HL-60/S4 treated with phorbol 12-myristate 13-acetate at 8.2 ng/mL for 4 days and 3 days (cell line): ENCODE measurements around the gene TPSAB1.
"Not testable (repeated sequence)": the region's sequence is repeated elsewhere in the genome, so short reads cannot be mapped to it uniquely, and the experiment has no call there.

Experiments used
- in situ Hi-C: fragments of 300-500 bp; cut with MboI; formaldehyde crosslinking; loops from 2 replicates; pipeline ENCODE4 v1.15.0; 2022; ENCODE audit warnings: low sequenced_read_pairs

The TPSAB1 gene

DNA sequence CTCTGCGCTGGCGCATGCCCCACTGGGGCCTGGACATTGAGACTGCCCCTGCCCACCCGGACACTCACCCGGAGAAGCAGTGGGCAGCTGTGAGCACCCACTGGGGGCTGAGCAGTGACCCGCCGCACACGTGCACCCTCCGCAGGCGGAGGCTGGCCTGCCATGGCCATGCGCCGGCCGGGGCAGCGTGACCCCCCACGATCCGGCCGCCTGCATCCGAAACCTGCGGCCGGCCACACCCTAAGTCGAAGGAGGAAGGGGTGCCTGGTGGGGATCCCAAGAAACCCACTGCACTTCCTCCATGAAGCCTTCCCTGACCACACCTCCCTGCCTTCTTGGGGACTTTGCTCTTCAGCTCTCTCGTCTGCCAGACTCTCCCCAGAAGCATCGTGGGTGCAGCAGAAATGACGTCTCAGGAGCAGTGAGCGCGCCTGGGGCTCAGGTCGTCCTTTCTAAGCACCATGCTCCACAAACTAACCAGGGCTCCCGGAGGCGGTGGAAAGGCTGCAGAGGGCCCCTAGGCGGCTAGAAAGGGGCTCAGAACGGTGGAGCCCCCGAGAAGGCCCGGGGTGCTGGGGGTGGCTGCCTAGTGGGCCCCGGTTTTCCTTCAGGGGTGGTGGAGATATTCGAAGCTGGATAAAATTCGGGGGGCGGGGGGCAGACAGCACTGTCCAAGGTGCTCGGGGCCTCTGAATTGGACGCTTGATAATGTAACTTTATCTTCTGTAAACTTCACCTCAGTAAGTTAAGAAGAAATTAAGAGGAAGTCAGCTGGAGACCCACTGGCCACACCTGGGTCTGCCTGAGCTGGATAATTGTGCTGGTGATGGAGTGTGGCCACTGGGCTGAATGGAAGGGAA is 16.9 kb upstream of the TPSAB1 start:
- in situ Hi-C loops, result no loop called here

DNA sequence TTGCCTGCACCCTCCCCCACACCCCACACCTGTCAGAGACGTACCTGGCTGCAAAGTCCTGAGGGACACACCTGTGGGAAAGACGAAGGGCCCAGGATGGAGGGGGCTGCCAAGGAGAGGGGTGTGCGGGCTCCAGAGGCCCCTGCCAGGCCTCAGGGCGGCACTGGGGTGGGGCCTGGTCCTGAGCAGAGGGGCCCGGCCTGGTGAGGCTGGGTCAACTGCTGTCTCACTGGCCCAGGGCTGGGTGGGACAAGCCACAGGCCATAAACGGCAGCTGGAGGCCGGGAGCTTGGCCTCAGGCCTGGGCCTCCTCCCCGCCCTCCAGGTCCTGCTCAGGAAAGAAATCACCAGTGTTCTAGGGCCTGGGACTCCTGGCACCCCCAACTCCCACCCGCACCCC is 15.9 kb upstream of the TPSAB1 start:
- in situ Hi-C loops, result no loop called here

DNA sequence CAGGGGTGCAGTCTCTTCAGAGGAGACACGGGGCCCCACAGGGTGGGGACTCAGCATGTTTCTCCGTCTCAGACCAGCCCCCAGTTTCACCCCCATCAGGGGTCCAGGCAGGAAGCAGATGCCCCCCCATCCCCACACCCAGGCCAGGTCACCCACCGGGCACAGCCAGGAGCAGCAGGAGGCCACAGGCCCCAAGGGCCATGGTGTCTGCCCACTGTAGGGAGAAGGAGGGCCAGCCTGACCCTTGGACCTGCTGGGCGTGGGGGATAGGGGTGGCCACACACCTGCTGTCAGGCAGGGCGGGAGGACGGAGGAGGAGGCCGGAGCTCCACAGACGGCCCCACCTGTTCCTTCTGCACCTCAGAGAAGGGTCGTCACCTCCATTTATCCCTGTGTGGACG is 15.5 kb upstream of the TPSAB1 start, which contains the start of gene TPSG1:
Gene TPSG1 (minus strand): TSS at position 218 of the 401 bp plus-strand sequence. CDS start 16 bp downstream, at position 202.
- in situ Hi-C loops, result no loop called here

DNA sequence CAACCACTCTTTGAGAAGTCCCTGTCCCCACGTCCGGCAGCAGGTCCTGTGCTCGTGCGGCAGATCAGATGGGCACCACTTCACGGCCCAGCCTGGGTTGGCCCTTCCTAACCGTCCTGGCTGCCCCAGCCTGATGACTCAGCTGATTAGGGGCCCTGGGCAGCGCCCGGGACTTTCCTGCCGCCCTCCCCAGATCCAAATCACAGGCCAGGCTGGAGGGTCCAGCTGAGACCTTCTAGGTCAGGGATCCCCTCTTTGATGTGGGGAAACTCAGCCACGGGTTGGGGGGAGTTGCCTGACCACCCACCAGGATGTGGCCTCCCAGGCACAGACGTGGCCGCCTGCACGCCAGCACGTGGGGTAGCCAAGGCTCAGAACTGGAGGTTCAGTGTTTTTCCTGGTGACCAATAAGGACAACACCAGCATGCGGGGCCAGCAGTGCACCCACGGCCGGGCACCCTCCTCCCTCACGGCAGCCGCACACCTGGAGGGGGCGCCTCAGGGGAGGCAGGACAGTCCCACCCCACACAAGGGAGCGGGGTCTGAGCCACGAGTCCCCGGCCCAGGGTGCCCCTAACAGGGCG is 14.7 kb upstream of the TPSAB1 start:
- in situ Hi-C loops, result not testable (repeated sequence)

DNA sequence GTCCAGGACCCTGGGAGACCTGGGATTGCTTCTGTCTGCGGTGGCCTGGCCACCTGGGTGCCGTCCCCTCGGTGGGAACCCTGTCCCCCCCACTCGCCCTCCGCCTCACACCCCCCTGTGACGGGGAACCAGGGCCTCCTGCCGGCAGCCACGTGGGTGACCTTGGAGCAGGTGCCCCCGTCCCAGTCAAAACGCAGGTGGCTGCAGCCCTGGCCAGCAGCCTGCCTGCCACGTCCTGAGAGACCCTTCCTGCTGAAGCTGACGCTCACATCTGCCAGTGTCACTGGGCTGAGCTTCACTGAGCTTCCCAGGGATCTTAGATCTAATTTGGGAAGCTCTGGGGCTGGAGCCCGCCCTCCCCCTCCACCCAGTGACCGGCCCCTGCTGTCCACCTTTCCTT is 13.8 kb upstream of the TPSAB1 start:
- in situ Hi-C loops, result not testable (repeated sequence)

DNA sequence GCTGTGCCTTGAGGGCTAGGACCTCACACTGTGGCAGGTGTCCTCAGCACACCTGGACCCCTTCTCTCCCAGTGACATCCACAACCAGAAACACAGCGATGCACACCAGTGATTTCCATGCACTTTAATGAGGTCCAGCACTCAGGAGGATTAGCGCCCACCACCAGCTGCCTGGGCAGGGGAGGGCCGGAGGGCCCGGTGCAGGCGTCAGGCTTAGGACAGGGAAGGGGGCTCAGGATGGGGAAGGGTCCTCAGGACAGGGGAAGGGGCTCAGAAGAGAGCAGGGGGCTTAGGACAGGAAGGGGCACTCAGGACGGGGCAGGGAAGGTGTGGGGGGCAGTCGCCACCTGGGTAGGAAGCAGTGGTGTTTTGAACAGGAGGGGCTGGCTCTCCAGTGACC is 12.3 kb upstream of the TPSAB1 start:
- in situ Hi-C loops, result not testable (repeated sequence)

DNA sequence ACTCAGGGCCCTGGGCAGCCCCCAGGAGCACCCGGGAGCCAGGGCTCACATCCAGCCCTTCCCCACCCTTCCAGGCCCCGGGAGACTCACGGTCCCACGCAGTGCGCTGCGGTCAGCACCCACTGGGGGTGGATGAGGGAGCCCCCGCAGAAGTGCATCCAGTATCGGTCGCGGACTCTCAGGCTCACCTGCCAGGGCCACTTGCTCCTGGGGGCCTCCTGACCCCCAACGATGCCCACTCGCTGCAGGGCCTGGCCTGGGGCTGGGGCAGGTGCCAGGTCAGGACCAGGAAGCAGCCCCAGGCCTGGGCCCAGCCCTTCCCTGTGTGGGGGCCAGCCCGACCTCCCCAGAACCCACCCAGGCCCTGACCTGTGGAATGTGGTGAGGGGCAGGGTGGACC is 11.0 kb upstream of the TPSAB1 start:
- in situ Hi-C loops, result not testable (repeated sequence)

DNA sequence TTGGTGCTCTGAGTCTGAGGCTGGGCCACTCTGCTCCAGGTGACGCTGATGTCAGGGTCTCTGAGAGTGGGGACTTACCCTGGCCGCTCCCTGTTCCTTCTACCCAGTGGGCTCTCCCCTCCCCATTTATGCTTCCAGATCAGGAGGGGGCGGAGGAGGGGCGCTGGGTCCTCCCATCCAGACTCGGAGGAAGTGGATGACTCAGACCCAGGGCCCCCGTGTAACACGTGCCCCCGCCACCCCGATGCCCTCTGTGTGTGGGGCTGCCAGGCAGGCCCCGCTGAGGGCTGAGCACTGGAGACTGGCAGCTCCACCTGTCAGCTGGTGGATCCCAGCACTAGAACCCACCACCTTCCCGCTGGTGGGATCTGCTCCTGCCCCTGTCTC is 10.4 kb upstream of the TPSAB1 start, which contains the start of gene TPSB2:
Gene TPSB2 (minus strand): TSS at position 101 of the 387 bp plus-strand sequence. CDS start 233 bp downstream, outside the sequence.
- in situ Hi-C loops, result not testable (repeated sequence)

DNA sequence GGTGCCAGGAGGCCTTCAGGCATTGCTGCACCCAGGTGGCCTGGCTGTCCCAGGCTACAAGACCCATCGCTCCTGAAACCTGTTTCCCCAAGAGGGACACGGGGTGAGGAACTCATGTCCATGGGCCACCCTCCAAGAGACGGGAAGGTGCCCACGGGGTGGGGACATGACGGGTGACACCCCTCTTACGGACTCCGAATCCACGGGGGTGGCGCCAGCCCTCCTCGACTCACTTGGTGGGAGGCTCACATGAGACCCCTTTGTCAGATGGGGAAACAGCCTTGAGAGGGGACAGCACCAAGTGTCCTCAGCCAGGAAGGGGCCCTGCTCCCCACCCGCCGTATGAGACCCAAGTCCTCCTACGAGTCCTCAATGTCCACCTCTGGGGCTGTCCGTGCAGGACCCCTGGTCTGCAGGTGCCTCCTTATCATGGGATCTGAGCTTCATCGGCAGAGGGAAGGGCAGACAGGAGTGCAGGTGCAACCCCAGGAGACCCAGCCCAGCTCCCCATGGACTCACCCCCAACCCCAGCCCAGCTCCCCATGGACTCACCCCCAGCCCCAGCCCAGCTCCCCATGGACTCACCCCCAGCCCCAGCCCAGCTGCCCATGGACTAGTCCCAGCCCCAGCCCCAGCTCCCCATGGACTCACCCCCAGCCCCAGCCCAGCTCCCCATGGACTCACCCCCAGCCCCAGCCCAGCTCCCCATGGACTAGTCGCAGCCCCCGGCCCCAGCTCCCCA is 9.9 kb upstream of the TPSAB1 start:
- in situ Hi-C loops, result not testable (repeated sequence)

DNA sequence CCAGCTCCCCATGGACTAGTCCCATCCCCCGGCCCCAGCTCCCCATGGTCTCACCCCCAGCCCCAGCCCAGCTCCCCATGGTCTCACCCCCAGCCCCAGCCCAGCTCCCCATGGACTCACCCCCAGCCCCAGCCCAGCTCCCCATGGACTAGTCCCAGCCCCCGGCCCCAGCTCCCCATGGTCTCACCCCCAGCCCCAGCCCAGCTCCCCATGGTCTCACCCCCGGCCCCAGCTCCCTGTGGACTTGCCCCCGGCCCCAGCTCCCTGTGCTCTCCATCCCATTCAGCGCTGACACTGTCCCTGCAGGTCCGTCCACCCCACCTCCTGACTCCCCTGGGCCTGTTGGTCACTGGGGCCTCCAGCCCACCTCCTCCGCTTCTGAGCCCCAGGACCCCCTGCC is 9.2 kb upstream of the TPSAB1 start:
- in situ Hi-C loops, result not testable (repeated sequence)

DNA sequence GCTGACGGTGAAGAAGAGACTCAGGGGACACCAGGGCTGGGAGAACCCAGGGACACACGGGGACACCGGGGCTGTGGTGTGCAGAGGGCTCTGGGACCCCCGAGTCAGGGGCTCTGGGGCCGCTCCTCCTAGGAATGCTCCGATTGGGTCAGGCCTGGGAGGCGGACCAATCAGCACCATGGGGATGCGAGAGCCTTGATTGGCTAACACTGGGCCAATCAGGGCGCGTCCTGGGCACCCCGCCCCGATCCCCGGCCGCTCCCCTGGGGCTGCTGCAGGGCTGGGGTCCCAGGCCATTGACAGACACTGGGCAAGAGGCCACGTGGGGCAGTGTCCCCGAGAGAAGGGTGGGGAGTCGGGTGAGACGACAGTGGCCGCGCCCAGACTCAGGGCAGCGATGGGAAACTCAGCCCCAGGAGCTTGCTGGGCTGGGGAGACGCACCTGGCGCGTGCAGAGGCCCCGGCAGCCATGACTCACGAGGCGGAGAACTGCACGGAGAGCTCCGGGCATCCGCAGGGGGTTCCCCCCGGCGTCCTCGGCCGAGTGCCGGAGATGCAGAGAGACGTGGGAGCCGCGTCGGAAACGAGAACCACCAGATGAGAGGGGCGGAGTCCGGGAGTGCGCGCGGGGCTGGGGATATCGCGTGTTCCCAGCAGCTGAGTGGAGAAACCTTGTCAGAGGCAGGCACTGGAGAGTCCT is 8.3 kb upstream of the TPSAB1 start:
- in situ Hi-C loops, result not testable (repeated sequence)

DNA sequence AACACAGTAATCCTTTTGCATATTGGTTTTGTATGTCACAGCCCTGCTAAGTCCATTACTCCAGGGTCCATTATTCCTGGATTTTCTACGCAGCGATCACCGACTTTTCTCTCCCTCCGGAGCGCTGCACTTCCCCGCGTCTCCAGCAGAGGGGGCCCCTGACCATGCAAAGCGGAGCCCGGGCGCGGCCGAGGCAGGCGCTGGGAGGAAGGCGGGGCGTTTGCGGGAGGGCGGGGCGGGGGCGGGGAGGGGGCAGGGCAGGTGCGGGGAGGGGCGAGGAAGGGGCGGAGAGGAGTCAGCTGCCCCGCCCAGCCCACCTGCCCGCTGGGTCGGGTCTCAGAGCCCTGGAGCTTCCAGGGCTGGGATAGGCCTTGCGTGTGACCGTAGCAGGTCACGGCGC is 3.8 kb upstream of the TPSAB1 start:
- in situ Hi-C loops, result not testable (repeated sequence)

DNA sequence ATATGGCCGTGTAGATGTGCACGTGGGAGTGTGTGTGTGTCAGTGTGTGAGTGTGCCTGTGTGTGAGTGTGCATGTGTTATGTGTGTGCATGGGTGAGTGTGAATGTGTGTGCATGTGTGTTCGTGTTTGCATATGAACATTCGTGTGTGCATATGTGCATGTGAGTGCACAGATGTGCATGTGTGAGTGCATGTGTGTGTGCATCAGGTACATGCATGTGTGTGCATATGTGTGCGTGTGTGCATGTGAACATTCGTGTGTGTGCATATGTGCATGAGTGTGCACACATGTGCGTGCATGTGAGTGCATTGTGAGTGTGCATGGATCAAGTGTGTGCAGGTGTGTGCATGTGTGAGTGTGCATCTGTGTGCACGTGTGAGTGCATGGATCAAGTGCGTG is 2.5 kb upstream of the TPSAB1 start:
- in situ Hi-C loops, result no loop called here

DNA sequence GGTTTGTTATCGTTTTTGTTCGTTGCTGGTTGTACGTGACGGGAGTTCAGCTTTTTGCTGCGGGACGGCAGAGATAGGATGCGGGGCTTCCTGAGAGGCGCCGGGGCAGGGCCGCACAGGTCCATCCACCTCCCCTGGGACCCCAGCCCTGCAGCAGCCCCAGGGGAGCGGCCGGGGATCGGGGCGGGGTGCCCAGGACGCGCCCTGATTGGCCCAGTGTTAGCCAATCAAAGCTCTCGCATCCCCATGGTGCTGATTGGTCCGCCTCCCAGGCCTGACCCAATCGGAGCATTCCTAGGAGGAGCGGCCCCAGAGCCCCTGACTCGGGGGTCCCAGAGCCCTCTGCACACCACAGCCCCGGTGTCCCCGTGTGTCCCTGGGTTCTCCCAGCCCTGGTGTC is 1.6 kb upstream of the TPSAB1 start:
- in situ Hi-C loops, result not testable (repeated sequence)

DNA sequence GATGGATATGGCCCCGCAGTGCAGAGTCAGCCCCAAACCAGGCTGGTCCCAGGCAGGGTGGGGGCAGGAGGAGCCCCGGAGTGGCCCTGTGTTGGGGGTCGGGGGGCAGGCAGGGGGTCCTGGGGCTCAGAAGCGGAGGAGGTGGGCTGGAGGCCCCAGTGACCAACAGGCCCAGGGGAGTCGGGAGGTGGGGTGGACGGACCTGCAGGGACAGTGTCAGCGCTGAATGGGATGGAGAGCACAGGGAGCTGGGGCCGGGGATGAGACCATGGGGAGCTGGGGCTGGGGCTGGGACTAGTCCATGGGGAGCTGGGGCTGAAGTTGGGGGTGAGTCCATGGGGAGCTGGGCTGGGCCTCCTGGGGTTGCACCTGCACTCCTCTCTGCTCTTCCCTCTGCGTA is 930 bp upstream of the TPSAB1 start:
- in situ Hi-C loops, result not testable (repeated sequence)

DNA sequence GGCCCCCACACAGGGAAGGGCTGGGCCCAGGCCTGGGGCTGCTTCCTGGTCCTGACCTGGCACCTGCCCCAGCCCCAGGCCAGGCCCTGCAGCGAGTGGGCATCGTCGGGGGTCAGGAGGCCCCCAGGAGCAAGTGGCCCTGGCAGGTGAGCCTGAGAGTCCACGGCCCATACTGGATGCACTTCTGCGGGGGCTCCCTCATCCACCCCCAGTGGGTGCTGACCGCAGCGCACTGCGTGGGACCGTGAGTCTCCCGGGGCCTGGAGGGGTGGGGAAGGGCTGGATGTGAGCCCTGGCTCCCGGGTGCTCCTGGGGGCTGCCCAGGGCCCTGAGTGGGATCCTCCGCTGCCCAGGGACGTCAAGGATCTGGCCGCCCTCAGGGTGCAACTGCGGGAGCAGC is 576 bp downstream of the TPSAB1 start:
- in situ Hi-C loops, result not testable (repeated sequence)

DNA sequence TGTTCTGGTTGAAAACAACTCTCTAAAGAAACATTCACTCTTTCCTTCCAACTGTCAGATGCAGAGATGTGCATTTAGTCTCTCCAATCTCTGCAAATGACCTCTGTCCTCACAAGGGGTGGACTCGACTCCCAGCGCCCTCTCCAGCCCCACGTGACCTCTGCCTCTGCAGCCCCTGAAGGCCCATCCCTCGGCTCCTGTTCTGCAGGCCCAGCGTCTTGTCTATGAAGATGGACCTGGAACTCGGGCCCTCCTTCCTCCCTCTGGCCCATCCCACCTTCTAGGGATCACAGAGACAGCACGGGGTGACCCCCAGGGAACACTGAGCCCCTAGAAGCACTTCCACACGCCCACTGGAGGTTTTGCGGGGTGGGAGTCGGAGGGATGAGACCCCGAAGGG is 2.9 kb downstream of the TPSAB1 start:
- in situ Hi-C loops, result not testable (repeated sequence)

DNA sequence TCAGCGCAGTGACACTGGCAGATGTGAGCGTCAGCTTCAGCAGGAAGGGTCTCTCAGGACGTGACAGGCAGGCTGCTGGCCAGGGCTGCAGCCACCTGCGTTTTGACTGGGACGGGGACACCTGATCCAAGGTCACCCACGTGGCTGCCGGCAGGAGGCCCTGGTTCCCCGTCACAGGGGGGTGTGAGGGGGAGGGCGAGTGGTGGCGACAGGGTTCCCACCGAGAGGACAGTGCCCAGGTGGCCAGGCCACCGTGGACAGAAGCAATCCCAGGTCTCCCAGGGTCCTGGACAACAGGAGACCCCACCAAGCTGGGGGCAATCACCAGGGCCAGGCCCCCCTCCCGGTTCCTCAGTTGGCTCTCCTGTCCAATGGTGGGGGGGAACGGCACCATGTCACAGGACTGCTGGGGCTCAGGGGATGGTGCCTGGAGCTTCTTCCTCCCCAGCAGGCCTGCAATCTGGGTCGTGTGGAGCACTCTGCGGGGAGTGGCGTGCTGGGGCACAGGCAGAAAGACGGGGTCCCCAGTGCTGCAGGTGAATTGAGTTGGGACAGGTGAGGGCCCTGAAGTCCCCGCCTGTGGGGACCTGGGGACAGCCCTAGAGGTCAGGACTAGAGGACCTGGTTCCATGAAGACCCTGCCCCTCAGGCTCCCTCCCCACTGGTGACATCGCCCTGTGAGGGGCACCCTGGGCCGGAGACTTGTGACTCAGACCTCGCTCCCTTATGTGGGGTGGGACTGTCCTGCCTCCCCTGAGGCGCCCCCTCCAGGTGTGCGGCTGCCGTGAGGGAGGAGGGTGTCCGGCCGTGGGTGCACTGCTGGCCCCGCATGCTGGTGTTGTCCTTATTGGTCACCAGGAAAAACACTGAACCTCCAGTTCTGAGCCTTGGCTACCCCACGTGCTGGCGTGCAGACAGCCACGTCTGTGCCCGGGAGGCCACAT is 3.7 kb downstream of the TPSAB1 start:
- in situ Hi-C loops, result not testable (repeated sequence)

DNA sequence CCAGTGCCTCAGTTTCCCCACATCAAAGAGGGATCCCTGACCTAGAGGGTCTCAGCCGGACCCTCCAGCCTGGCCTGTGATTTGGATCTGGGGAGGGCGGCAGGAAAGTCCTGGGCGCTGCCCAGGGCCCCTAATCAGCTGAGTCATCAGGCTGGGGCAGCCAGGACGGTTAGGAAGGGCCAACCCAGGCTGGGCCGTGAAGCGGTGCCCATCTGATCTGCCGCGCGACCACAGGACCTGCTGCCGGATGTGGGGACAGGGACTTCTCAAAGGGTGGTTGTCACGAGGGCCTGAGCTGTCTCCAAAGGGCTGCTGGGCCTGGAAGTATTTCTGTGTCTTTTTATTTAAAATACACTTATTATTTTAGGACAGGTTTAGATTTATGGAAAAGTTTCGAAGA is 4.4 kb downstream of the TPSAB1 start:
- in situ Hi-C loops, result no loop called here

DNA sequence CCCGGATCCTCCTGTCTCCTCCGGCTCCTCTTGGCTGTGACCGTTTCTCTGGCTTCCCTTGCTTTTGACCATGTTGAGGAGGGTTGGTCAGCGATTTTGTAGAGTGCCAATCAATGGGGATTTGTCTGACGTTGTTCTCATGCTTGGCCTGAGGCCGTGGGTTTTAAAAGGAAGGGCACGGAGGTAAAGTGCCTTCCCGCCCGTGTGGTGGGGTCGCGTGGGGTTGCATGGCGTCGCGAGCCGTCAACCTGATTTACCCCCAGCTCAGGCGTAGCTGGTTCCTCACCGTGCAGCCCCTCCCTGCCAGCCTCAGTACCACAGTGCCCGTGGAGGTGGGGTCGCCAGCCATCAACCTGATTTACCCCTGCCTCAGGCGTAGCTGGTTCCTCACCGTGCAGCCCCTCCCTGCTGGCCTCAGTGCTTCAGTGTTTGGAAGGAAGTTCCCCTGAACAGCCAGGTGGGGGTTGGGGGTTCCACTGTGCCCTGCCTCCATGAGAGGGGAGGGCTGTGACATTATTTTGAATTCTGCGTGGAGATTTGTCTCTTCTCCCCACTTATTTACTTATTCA is 5.0 kb downstream of the TPSAB1 start:
- in situ Hi-C loops, result no loop called here
